ENCODE measurements around the gene SEMA4C. TPM values are rescaled to one million over a fixed set of nuclear protein-coding genes. Genes with fewer than 3 reads are reported as not detected.

Gene SEMA4C
- total and polyA plus RNA-seq, 2 of the 4 experiments (the other 2 are of a cell fraction) = 15.8 to 24.3 TPM

GRCh38 chr2:96847586-96847985 lies 22.3 kb downstream of the SEMA4C start:
- Histone ChIP-seq H3K4me2 (ENCODE audit: low read depth, low read length) (no peak overlapping the region), H4K20me1 (ENCODE audit: insufficient read depth, low read length) (no peaks in the 10 kb centered on the region), H4K5ac (ENCODE audit: low read depth, low read length) (no peak overlapping the region), H3K4me3 (ENCODE audit: insufficient read depth, low read depth, low read length) (no peak overlapping the region), H3K4ac (ENCODE audit: low read depth, low read length) (no peak overlapping the region), H2AK9ac (replicated peaks; ENCODE audit: low read depth, low read length, poor library complexity) (no peak overlapping the region), H2BK15ac (ENCODE audit: low read depth, low read length) (no peak overlapping the region), H2BK120ac (ENCODE audit: low read depth, low read length) (no peak overlapping the region), H3K23ac (ENCODE audit: low read depth, low read length) (no peak overlapping the region), H3K56ac (ENCODE audit: extremely low read depth, insufficient read depth, low read length) (no peak overlapping the region), H3K14ac (replicated peaks; ENCODE audit: low read depth, low read length) (no peak overlapping the region), H3K9ac (ENCODE audit: low read depth, low read length) (no peak overlapping the region), H2BK20ac (ENCODE audit: low read depth, low read length) (no peak overlapping the region), H3K9me3 (ENCODE audit: control insufficient read depth, insufficient read depth, low read length) (no peaks in the 10 kb centered on the region), H3K18ac (ENCODE audit: low read depth, low read length) (no peak overlapping the region), H3K27ac (ENCODE audit: insufficient read depth, low read length) (no peak overlapping the region), H3K9me1 (ENCODE audit: insufficient read depth, low read length) (no peaks in the 10 kb centered on the region), H2BK5ac (ENCODE audit: low read depth, low read length, poor library complexity, severe bottlenecking) (no peak overlapping the region), H4K8ac (ENCODE audit: low read depth in 2 of 2, low read length in 2 of 2) (no peak overlapping the region), H3K27me3 (ENCODE audit: control insufficient read depth, insufficient read depth, low read length) (no peaks in the 10 kb centered on the region), H2AFZ (replicated peaks; ENCODE audit: low read length, poor library complexity) (no peak overlapping the region), H2AK5ac (ENCODE audit: low read depth, low read length) (no peak overlapping the region), H3K79me1 (ENCODE audit: low read depth in 1 of 2, low read length in 2 of 2) (no peaks in the 10 kb centered on the region), H4K91ac (ENCODE audit: insufficient read depth, low read depth, low read length) (no peak overlapping the region), H3K36me3 (ENCODE audit: control insufficient read depth, insufficient read depth, low read length) (peaks cover 21% of the 10 kb centered on the region), H3K4me1 (ENCODE audit: control insufficient read depth, insufficient read depth, low read length) (no peaks in the 10 kb centered on the region)
- dilution Hi-C loops (cut with HindIII; ENCODE audit: low sequenced_read_pairs, unreplicated experiment) = no loop called here
- in situ Hi-C loops (cut with MboI; ENCODE audit: low sequenced_read_pairs) = no loop called here
- no TSS peak for BruUV-seq (replicated peaks)
- WGBS, 2 experiments (ENCODE audit: extremely low coverage in 2 of 2, insufficient read length in 1 of 2) = no CpG with 5 or more reads among the region's 10 CpGs
- no peak for DNase-seq
- ChIA-PET CTCF (interaction anchor here (0.8 kb wide), 1 partner anchor 10 kb away, joined by 3 read pairs; the partner anchor contains the start of gene ANKRD39), POLR2A (ENCODE audit: unreplicated experiment) (no interaction called here)
- intact Hi-C loops (cut with micrococcal nuclease) = no loop called here
- TF ChIP-seq CEBPB (IDR thresholded peaks at IDR 0.05; ENCODE audit: low read depth, low read length) = no peak
- no peak for TF ChIP-seq MXI1 (IDR thresholded peaks at IDR 0.05; ENCODE audit: borderline replicate concordance, low read depth, low read length)
- no peak for TF ChIP-seq MAZ (IDR thresholded peaks at IDR 0.05; ENCODE audit: borderline replicate concordance, low read depth, low read length)
- no peak for TF ChIP-seq RAD21 (IDR thresholded peaks at IDR 0.05; ENCODE audit: low read length)
- TF ChIP-seq CHD1 (IDR thresholded peaks at IDR 0.05; ENCODE audit: low read depth, low read length) = no peak
- no peak for TF ChIP-seq RCOR1 (IDR thresholded peaks at IDR 0.05; ENCODE audit: insufficient replicate concordance, low read length)
- TF ChIP-seq SMC3 (IDR thresholded peaks at IDR 0.05; ENCODE audit: low read depth, low read length) = no peak
- no peak for TF ChIP-seq POLR2A (IDR thresholded peaks at IDR 0.05; ENCODE audit: low read depth, low read length)
- TF ChIP-seq CTCF (conservative IDR thresholded peaks at IDR 0.05; ENCODE audit: low read depth, low read length) = no peak
- TF ChIP-seq NFE2L2 (IDR thresholded peaks at IDR 0.05; ENCODE audit: low read depth, low read length) = no peak
- no peak for TF ChIP-seq ELK1 (IDR thresholded peaks at IDR 0.05; ENCODE audit: borderline replicate concordance, low read depth, low read length)
- TF ChIP-seq BHLHE40 (IDR thresholded peaks at IDR 0.05; ENCODE audit: low read depth, low read length) = no peak
- TF ChIP-seq USF2 (IDR thresholded peaks at IDR 0.05; ENCODE audit: low read depth, low read length) = no peak
- ATAC-seq (ENCODE audit: low read depth) = no peak
